HG02623 (cell line): Measurements from ENCODE around the gene PRKCH.

Experiments
- ATAC-seq: cut with Tn5 transposase; IDR thresholded peaks from one replicate; pipeline ENCODE4 v1.9.1; 2021; ENCODE audit warnings: moderate library complexity; ENCODE audit not compliant: unreplicated experiment

PRKCH gene

GRCh38 chr14:61469781-61470180 is 148.4 kb downstream of the PRKCH start:
- ATAC-seq: no peak

DNA sequence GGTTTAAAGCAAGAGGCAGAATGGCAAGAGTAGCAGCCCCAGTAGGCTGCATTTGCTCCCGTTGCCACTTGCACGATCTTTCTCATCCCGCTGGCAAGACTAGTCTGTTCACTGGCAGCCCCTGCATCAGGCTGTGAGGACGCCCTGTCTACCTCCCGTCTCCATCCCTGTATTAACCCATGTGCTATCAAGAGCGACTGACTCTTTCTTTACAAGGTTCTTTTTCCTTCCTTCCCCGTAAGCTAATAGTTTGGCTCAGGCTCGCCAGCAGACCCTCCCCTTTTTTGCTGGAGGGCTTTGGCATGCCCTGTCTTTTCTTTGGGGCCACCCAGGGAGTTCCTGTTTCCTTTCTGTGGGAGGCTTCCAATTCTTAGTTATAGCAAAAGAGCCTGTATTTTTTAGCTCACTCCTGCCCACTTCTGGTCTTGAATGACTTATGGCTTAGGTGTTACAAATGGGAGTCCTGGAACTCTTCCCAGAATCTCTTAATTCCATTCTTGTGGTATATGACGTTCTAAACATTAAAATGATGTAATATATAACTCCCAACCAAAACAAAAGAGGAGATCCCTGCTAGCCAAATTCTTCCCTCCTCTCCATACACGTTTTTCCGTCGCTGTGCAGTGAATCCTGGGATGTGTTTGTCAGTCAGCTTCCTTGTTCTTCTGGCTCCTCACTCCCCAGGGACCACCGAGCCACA is 149.0 kb downstream of the PRKCH start:
- no peak for ATAC-seq

- no peak for ATAC-seq
These were observed 149.5 kb downstream of the PRKCH start for GRCh38 chr14:61470961-61471293.

DNA sequence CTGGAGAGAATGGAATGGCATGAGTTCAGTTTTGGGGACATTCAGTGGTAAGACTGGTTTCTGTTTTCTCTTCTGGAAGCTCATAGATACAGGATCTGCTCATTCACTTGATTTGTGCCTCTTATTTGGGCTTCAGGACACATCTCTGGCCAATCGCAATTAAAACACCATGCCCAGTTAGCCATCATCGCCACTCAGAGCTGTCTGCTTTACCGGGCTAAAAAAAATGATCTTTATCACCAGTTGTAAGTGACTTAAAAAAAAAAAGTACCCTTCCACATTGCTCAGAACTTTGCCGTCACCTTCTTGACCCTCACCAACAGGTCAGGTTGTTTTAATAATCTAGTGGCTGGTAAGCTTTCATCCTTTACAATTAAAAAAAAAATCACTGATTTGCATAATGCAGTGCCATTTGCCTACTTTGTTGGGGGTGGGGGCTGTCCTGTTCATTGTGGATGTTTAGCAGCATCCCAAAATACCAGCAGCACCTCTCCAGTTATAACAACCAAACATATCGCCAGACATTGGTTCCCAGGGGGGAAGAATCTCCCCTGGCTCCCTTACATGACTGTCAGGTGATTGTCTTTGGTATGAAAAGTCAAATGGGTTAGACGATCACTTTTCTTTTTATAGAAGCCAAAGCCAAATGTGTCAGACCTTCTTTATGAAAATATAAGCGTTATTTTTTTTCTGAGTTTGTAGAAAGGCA is 150.1 kb downstream of the PRKCH start:
- no peak for ATAC-seq

GRCh38 chr14:61472011-61472672 is 150.8 kb downstream of the PRKCH start:
- no peak for ATAC-seq

GRCh38 chr14:61472801-61473376 is 151.5 kb downstream of the PRKCH start:
- ATAC-seq: no peak

- ATAC-seq: no peak
These were observed 152.6 kb downstream of the PRKCH start for GRCh38 chr14:61474015-61474414.

DNA sequence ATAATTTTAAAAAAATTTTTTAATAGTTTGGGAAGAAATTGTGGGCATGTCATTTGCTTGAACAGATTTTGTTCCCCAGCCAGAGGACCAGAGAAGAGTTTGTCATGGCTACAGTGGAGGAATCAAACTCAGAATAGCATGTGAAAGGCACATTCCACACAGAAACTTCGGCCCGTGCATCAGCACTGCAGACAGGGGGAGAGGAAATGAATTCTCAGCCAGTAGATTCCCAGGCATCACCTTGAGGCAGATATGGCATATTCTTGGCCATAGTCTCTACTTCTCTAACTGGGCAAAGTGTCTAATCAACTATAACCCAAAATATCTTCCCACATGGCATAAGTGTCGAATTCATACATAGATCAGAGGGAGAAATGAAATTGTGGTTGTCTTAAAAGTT is 153.3 kb downstream of the PRKCH start:
- ATAC-seq: no peak

GRCh38 chr14:61475316-61475715 is 153.9 kb downstream of the PRKCH start:
- no peak for ATAC-seq

GRCh38 chr14:61476105-61476753 is 154.8 kb downstream of the PRKCH start:
- no peak for ATAC-seq

GRCh38 chr14:61476754-61477410 is 155.5 kb downstream of the PRKCH start:
- no peak for ATAC-seq

- no peak for ATAC-seq
These were observed 156.5 kb downstream of the PRKCH start for GRCh38 chr14:61477712-61478462.

DNA sequence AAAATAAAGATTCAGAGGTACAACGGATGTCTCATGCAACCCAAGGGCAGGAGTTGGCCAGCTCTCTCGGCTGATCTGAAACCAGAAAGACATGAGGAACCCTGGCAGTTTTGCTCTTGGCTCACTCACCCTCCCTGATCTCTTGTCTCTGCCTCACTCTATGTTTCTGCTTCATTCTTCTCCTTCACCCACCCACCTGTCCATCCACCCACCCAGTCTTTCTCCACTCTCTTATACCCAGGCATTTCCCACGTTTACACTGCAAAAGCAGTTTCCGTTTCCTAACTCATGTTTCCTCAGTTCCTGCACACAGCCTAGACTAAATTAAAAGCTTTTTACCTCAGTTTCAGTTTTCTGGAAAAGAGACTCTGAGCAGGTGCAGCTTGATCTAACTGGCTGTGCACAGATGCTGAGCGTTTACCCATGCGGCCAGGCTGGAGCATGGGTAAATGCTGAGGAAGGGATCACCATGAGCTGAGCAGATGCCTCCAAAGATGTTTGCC is 157.6 kb downstream of the PRKCH start:
- peak; percentile 52 for ATAC-seq

- no peak for ATAC-seq
These were observed 158.5 kb downstream of the PRKCH start for GRCh38 chr14:61479746-61480502.

GRCh38 chr14:61480704-61481285 is 159.4 kb downstream of the PRKCH start:
- ATAC-seq: no peak

GRCh38 chr14:61481701-61482100 is 160.3 kb downstream of the PRKCH start:
- ATAC-seq: no peak

DNA sequence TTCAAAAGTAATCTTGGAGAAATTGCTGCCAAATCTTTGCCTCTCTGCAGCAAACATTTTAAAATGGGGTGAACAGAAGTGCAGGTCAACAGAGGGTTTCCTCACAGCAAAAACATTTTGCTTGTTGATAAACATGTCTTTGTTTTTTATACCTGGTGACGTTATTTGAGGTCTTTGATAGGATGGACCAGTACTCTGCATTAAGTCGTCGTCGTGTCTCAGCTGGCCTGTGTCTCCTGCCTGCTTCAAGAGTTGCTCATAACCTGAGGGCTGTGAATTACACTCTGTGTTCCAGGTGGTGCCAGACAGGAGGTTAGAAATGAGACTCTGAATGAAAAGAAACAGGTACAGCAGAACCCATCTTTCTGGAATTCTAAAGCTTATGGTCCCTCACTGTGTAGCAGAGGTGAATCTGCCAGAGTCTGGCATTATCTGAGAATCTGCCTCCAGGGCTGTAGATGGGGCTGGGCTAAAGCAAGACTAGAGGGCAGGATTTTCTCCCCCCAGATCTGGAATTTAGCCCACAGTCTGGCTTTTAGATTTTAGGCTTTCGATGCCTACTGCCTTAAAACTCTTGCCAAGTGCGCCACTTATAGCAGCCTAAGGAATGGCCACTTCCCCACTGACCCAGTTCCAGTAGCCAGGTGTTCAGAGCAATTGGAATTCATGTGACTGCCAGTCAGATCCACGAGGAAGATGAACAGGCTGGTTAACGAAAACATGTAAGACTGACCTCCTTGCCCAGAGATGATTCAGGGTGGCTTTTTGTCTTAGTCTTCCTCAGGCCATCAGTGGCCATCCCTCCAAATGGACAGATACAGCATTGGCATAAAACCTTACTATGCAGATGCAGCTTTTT is 161.2 kb downstream of the PRKCH start:
- no peak for ATAC-seq

DNA sequence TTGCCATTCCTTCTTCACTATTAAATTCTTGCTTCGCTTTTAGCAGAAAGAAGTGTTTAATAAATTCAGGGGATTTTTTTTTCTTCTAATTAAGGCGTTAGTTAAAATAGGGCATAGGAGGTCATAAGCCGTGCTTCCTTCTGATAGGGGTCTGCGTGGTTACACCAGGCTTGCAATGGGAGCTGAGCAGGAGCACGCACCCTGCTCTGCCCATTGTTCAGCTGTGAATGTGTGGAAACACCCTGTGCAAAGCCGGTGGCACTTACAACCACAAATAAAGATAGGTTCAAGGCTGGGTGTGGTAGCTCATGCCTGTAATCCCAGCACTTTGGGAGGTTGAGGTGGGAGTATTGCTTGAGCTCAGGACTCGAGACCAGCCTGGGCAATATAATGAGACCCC is 162.1 kb downstream of the PRKCH start:
- ATAC-seq: no peak
